WTC11 (cell line): ENCODE results near the gene SLC7A14. TPM values are rescaled to one million over a fixed set of nuclear protein-coding genes. Genes with fewer than 3 reads are reported as not detected.

ENCODE experiments used
- ATAC-seq: fragments of 200-7000 bp; cut with Tn5 transposase; 2 replicates; pipeline ENCODE4 v1.10.0; 2021; ENCODE audit warnings: mild to moderate bottlenecking, moderate library complexity
- CTCF ChIA-PET: fragments of 300-600 bp; sonication (Branson Sonifier 250); formaldehyde crosslinking; loops from one replicate; lab custom pipeline; 2021; ENCODE audit warnings: antibody characterized with exemption; lab: Charles Lee
- POLR2A ChIA-PET: fragments of 350-600 bp; sonication (Branson Sonifier 250); formaldehyde crosslinking; loops from one replicate; lab custom pipeline; 2021; ENCODE audit warnings: antibody characterized with exemption; lab: Charles Lee
- DNase-seq: peaks from one replicate; pipeline ENCODE4 v3.0.0; 2021; ENCODE audit warnings: low spot score
- H3K27ac Mint-ChIP-seq: 2 replicates; pipeline ENCODE4 v1.8.0; 2021; ENCODE audit warnings: mixed read lengths
- H3K27me3 Mint-ChIP-seq: 2 replicates; pipeline ENCODE4 v1.8.0; 2021; ENCODE audit warnings: low read depth, mild to moderate bottlenecking, moderate library complexity, mixed read lengths
- H3K36me3 Mint-ChIP-seq: 2 replicates; pipeline ENCODE4 v1.8.0; 2021; ENCODE audit warnings: mixed read lengths
- H3K4me1 Mint-ChIP-seq: 2 replicates; pipeline ENCODE4 v1.8.0; 2022; ENCODE audit warnings: mixed read lengths
- H3K4me3 Mint-ChIP-seq: 2 replicates; pipeline ENCODE4 v1.8.0; 2021; ENCODE audit warnings: mild to moderate bottlenecking, moderate library complexity, mixed read lengths
- H3K9me3 Mint-ChIP-seq: 2 replicates; pipeline ENCODE4 v1.8.0; 2021; ENCODE audit warnings: mixed read lengths
- ATF3 ChIP-seq: sonication (generic); formaldehyde crosslinking; conservative IDR thresholded peaks from 2 replicates; pipeline ENCODE4 v1.8.1; 2022; ENCODE audit warnings: mild to moderate bottlenecking, missing genetic modification reagents
- CBFB ChIP-seq: sonication (generic); formaldehyde crosslinking; IDR thresholded peaks from 2 replicates; pipeline ENCODE4 v1.8.1; 2022; ENCODE audit warnings: mild to moderate bottlenecking, low read depth, missing genetic modification reagents
- EMX1 ChIP-seq: fragments of 250-450 bp; sonication (Bioruptor Pico); IDR thresholded peaks from 2 replicates; pipeline ENCODE4 v1.8.0; 2021; ENCODE audit warnings: mild to moderate bottlenecking
- MXD4 ChIP-seq: fragments of 250-450 bp; sonication (Bioruptor Pico); IDR thresholded peaks from 2 replicates; pipeline ENCODE4 v1.8.0; 2021; ENCODE audit warnings: mild to moderate bottlenecking, moderate library complexity, borderline replicate concordance
- NR1H2 ChIP-seq: sonication (generic); formaldehyde crosslinking; IDR thresholded peaks from 2 replicates; pipeline ENCODE4 v1.9.0; 2021; ENCODE audit warnings: mild to moderate bottlenecking, moderate library complexity, missing genetic modification reagents
- NR3C1 ChIP-seq: sonication (generic); formaldehyde crosslinking; conservative IDR thresholded peaks from 2 replicates; pipeline ENCODE4 v1.8.1; 2023; ENCODE audit warnings: low read depth, mild to moderate bottlenecking, missing genetic modification reagents
- OVOL2 ChIP-seq: fragments of 250-450 bp; sonication (Bioruptor Pico); IDR thresholded peaks from 2 replicates; pipeline ENCODE4 v1.9.0; 2021; ENCODE audit warnings: mild to moderate bottlenecking, borderline replicate concordance
- USF1 ChIP-seq: sonication (generic); formaldehyde crosslinking; IDR thresholded peaks from 2 replicates; pipeline ENCODE4 v1.8.0; 2022; ENCODE audit warnings: mild to moderate bottlenecking, missing genetic modification reagents
- ZMAT4 ChIP-seq: fragments of 250-450 bp; sonication (Bioruptor Pico); IDR thresholded peaks from 2 replicates; pipeline ENCODE4 v1.9.0; 2021; ENCODE audit warnings: mild to moderate bottlenecking
- ZNF317 ChIP-seq: sonication (generic); formaldehyde crosslinking; IDR thresholded peaks from 2 replicates; pipeline ENCODE4 v1.8.1; 2023; ENCODE audit warnings: low read depth, mild to moderate bottlenecking, moderate library complexity, missing genetic modification reagents, borderline replicate concordance
- ZNF423 ChIP-seq: fragments of 250-450 bp; sonication (Bioruptor Pico); IDR thresholded peaks from 2 replicates; pipeline ENCODE4 v2.1.2; 2022; ENCODE audit warnings: mild to moderate bottlenecking, moderate library complexity
- ZNF425 ChIP-seq: fragments of 250-450 bp; sonication (Bioruptor Pico); conservative IDR thresholded peaks from 2 replicates; pipeline ENCODE4 v1.9.0; 2021; ENCODE audit warnings: mild to moderate bottlenecking
- ZNF512 ChIP-seq: sonication (generic); formaldehyde crosslinking; IDR thresholded peaks from 2 replicates; pipeline ENCODE4 v1.8.1; 2022; ENCODE audit warnings: missing genetic modification reagents, borderline replicate concordance
- ZNF671 ChIP-seq: fragments of 250-450 bp; sonication (Bioruptor Pico); IDR thresholded peaks from 2 replicates; pipeline ENCODE4 v1.8.0; 2021; ENCODE audit warnings: mild to moderate bottlenecking
- total RNA-seq: library from RNA; stranded (reverse); gene quantifications from 3 replicates; pipeline ENCODE4 v1.2.3, GENCODE V29; 2021
- TF ChIP-seq, protein P1 (sequence below): fragments of 200-600 bp; IDR thresholded peaks from 2 replicates; pipeline ENCODE4 v1.8.0; 2022; ENCODE audit warnings: antibody characterized with exemption
- TF ChIP-seq, protein P2 (sequence below): sonication (generic); formaldehyde crosslinking; IDR thresholded peaks from 2 replicates; pipeline ENCODE4 v1.8.1; 2022; ENCODE audit warnings: low read depth, missing genetic modification reagents, borderline replicate concordance

The SLC7A14 gene
- total RNA-seq, 1 experiment from 2014 or later, result 0.68 TPM

DNA sequence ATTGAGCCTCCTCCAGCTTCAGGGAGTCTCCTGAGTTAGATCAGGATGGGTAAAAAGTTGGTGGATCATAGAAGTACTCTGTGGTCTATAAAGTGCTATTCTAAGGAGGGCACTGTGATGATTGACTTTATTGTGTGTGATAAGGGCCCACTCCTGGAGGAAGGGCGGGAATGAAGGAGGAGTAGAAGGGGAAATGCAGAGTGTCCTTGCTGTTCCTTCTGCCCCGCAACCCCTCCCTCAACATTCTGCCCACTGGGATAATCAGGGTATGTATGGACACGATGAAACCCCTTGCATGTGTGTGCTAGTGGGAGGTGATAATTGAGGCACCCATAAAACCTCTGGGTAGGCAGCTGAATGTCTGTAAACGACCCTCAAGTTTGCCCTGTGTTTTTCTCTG, 101.0 kb downstream of the SLC7A14 start (continued):
- TF ChIP-seq ATF3 (CRISPR knock-in tag) (no peak), ZNF671 (no peak), NR1H2 (CRISPR knock-in tag) (no peak), USF1 (CRISPR knock-in tag) (no peak), ZNF423 (CRISPR knock-in tag) (no peak)

DNA sequence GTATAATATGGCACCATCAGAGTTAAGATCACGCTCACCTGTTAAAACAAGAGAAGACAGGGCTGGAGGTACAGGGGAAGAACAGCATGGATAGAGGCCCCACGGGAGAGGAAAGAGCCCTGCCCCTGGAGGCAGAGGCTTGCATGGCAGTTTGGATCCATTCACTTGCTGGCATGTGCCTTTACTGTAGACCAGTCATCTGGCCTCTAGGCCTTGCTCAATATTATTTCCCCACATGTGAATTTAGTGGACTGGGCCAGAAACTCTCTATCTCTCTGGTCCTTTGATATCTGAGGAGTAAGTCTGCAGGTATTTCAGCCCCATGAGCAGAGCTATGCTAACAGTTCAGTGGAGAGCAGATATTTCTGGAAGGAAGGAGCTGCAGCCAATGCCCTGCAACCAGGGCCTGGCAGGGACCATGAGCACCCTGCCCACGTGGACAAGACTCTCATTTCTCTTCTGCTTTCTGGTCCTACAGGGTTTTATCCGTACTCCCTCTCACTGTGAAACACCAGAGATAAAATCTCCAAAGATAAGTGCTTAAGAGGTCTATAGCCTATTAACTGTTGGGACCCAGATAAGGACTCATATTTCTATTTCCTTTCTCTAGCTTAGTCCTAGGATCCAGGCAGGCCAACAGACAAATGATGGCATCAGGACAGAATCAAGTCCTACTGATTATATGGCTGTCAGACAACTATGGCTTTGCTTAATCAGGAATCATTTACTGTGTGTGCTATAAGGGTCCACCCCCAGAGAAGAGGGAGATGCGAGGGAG, 102.2 kb downstream of the SLC7A14 start:
- TF ChIP-seq EMX1 (no peak), ZNF512 (CRISPR knock-in tag) (no peak)
- TF ChIP-seq, protein P1, sequence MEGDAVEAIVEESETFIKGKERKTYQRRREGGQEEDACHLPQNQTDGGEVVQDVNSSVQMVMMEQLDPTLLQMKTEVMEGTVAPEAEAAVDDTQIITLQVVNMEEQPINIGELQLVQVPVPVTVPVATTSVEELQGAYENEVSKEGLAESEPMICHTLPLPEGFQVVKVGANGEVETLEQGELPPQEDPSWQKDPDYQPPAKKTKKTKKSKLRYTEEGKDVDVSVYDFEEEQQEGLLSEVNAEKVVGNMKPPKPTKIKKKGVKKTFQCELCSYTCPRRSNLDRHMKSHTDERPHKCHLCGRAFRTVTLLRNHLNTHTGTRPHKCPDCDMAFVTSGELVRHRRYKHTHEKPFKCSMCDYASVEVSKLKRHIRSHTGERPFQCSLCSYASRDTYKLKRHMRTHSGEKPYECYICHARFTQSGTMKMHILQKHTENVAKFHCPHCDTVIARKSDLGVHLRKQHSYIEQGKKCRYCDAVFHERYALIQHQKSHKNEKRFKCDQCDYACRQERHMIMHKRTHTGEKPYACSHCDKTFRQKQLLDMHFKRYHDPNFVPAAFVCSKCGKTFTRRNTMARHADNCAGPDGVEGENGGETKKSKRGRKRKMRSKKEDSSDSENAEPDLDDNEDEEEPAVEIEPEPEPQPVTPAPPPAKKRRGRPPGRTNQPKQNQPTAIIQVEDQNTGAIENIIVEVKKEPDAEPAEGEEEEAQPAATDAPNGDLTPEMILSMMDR, result peak; percentile 51
- TF ChIP-seq, all 79 proteins: peak for 1
- Mint-ChIP-seq H3K4me3 (no peak overlapping the region), H3K9me3 (peaks cover 22% of the 10 kb centered on the region), H3K36me3 (no peaks in the 10 kb centered on the region), H3K4me1 (peaks cover 18% of the 10 kb centered on the region), H3K27ac (no peak overlapping the region), H3K27me3 (no peaks in the 10 kb centered on the region; the same call in none of the 2 replicates)
- DNase-seq, result peak; percentile 44
- POLR2A ChIA-PET, result interaction anchor here (0.6 kb wide), 1 partner anchor 29 kb away, joined by 3 read pairs; no protein-coding TSS in a partner anchor
- ATAC-seq, result peak; percentile 91
- CTCF ChIA-PET, result interaction anchor here (0.7 to 2.5 kb wide), 3 partner anchors 13 to 70 kb away, joined by 3 to 12 read pairs (median 4); no protein-coding TSS in a partner anchor

DNA sequence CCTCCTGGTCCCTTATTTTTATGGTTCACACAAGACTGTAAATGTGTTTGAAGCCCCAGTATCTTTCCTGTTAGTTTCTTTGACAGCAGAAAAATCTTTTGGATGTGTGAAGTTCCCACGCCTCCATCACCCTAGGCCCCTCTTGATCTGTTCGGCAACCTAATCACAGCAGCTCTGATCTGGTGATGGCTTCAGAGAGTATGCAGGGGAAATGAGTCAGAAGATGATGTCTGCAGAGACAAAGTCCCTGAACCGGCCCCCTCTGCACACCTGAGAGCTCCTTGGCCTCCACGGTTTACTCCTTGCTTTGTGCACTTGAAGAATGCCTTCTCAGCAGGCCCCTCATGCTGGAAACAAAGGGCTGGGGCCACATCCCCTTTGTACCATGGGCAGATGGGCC, 103.7 kb downstream of the SLC7A14 start:
- H3K36me3 Mint-ChIP-seq, result no peaks in the 10 kb centered on the region
- ChIA-PET POLR2A (no interaction called here), CTCF (interaction anchor here (0.7 to 1.8 kb wide), 3 partner anchors 14 to 104 kb away, joined by 3 to 5 read pairs (median 4); partner anchors contain the start of gene SLC7A14)
- DNase-seq, result no peak
- ATAC-seq, result no peak
- peaks cover 22% of the 10 kb centered on the region for H3K9me3 Mint-ChIP-seq
- H3K27me3 Mint-ChIP-seq, result no peaks in the 10 kb centered on the region; the same call in 1 of the 2 replicates
- H3K27ac Mint-ChIP-seq, result no peak overlapping the region
- H3K4me3 Mint-ChIP-seq, result no peak overlapping the region
- TF ChIP-seq, protein P2, sequence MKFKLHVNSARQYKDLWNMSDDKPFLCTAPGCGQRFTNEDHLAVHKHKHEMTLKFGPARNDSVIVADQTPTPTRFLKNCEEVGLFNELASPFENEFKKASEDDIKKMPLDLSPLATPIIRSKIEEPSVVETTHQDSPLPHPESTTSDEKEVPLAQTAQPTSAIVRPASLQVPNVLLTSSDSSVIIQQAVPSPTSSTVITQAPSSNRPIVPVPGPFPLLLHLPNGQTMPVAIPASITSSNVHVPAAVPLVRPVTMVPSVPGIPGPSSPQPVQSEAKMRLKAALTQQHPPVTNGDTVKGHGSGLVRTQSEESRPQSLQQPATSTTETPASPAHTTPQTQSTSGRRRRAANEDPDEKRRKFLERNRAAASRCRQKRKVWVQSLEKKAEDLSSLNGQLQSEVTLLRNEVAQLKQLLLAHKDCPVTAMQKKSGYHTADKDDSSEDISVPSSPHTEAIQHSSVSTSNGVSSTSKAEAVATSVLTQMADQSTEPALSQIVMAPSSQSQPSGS, result no peak
- TF ChIP-seq MXD4 (no peak), ZNF425 (no peak), ZNF317 (CRISPR knock-in tag) (no peak), ZMAT4 (no peak), CBFB (no peak), ATF3 (CRISPR knock-in tag) (no peak), NR3C1 (CRISPR knock-in tag) (no peak), OVOL2 (CRISPR knock-in tag) (no peak)
- peaks cover 13% of the 10 kb centered on the region for H3K4me1 Mint-ChIP-seq
